ENCODE data around the gene AASDHPPT. TPM values are rescaled to one million over a fixed set of nuclear protein-coding genes. Genes with fewer than 3 reads are reported as not detected.

AASDHPPT gene
- total and polyA plus RNA-seq, 9 of the 15 experiments (the other 6 are each of a cell fraction or from before 2014, with no cell fraction given): 48.7 to 115 (median 69.0) TPM

- no peak for ATAC-seq
- no peak for FAIRE-seq
- Histone ChIP-seq H2AFZ (ENCODE audit: low read depth, low read length) (no peak overlapping the region), H3K27me3 (ENCODE audit: control insufficient read depth in 2 of 2, insufficient read depth in 2 of 2, low read length in 2 of 2) (no peaks in the 10 kb centered on the region), H4K20me1 (replicated peaks; ENCODE audit: control insufficient read depth, insufficient read depth, low read length) (no peaks in the 10 kb centered on the region), H3K4me2 (ENCODE audit: insufficient read depth, low read length) (no peak overlapping the region), H3K4me3 (no peak overlapping the region), H3K27ac (ENCODE audit: extremely low read depth, low read depth, low read length) (no peak overlapping the region), H3K9ac (ENCODE audit: insufficient read depth in 1 of 2, low read depth in 2 of 2, low read length in 2 of 2) (no peak overlapping the region), H3K9me1 (ENCODE audit: control insufficient read depth, insufficient read depth, low read length) (no peaks in the 10 kb centered on the region), H3K36me3 (ENCODE audit: control insufficient read depth, insufficient read depth, low read length) (no peaks in the 10 kb centered on the region), H3K9me3 (replicated peaks; ENCODE audit: control insufficient read depth, insufficient read depth, low read depth, low read length) (no peaks in the 10 kb centered on the region), H3K79me2 (ENCODE audit: control insufficient read depth, insufficient read depth, low read length) (no peaks in the 10 kb centered on the region), H3K4me1 (replicated peaks in 1 of 2; ENCODE audit: control insufficient read depth in 2 of 2, insufficient read depth in 2 of 2, low read length in 2 of 2) (no peaks in the 10 kb centered on the region)
- no TSS peak for BruUV-seq (replicated peaks)
- WGBS (ENCODE audit: insufficient coverage, low coverage, missing lambda C conversion rate): 0% methylated on average over 5 of the region's 5 CpGs
- in situ Hi-C loops (cut with MboI): no loop called here
- TF ChIP-seq HMBOX1 (IDR thresholded peaks at IDR 0.05) (no peak), TFAP4 (CRISPR knock-in tag; IDR thresholded peaks at IDR 0.05; ENCODE audit: borderline replicate concordance) (no peak), ZNF274 (IDR thresholded peaks at IDR 0.05; ENCODE audit: borderline replicate concordance, low read depth, low read length) (no peak), MYBL2 (IDR thresholded peaks at IDR 0.05; ENCODE audit: low read depth) (no peak), MYBL2 (CRISPR knock-in tag; IDR thresholded peaks at IDR 0.05; ENCODE audit: borderline replicate concordance) (no peak), MYC (IDR thresholded peaks at IDR 0.05; ENCODE audit: low read depth, low read length) (no peak), MYC (CRISPR knock-in tag; IDR thresholded peaks at IDR 0.05; ENCODE audit: borderline replicate concordance, low read depth) (no peak), RBM15 (IDR thresholded peaks at IDR 0.05; ENCODE audit: insufficient read depth, low read length) (no peak), TCFL5 (CRISPR knock-in tag; conservative IDR thresholded peaks at IDR 0.05) (no peak), MCM5 (IDR thresholded peaks at IDR 0.05; ENCODE audit: low read depth) (no peak), GATA2 (CRISPR knock-in tag; IDR thresholded peaks at IDR 0.05) (no peak), ZNF316 (IDR thresholded peaks at IDR 0.05) (no peak), ZNF3 (CRISPR knock-in tag; IDR thresholded peaks at IDR 0.05) (no peak), CBX5 (IDR thresholded peaks at IDR 0.05; ENCODE audit: borderline replicate concordance, low read depth) (no peak), NKRF (IDR thresholded peaks at IDR 0.05; ENCODE audit: borderline replicate concordance) (no peak), POLR2A (conservative IDR thresholded peaks at IDR 0.05) (no peak), NUFIP1 (IDR thresholded peaks at IDR 0.05; ENCODE audit: partially characterized antibody) (no peak)
- intact Hi-C loops (cut with micrococcal nuclease): no loop called here
- DNase-seq (ENCODE audit: extremely low read depth in 1 of 4, low spot score in 3 of 4): no peak
- POLR2A ChIA-PET: no interaction called here
- CTCF ChIA-PET (ENCODE audit: low intra/inter-chr PET ratio): no interaction called here
Observed at GRCh38 chr11:106049727-106050476, 27.6 kb upstream of the AASDHPPT start.

Measured in K562 (cell line).